ENCODE results near the gene KATNAL2.
"Not testable (repeated sequence)": the region's sequence is repeated elsewhere in the genome, so short reads cannot be mapped to it uniquely, and the experiment has no call there.

KATNAL2 gene

DNA sequence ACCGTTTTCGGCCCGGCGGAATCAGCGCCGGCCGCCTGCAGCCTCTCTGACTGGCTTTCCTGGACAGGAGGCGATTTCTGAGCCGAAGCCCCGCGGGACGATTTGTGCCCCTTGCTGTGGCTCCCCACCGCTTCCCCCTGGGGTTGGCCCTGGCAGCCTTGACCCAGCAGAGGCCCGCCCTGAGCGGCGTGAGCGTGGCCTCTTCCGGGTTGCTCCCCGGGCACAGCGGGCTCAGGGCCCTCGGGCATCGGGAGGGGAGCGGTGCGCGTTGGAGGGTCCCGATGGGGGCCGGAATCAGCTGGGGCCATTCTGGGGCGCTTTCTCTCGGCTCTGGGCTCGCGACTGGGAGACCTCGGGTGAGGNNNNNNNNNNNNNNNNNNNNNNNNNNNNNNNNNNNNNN, 52.1 kb downstream of the KATNAL2 start:
- not testable (repeated sequence) for DNase-seq (ENCODE audit: insufficient read length, low spot score); FAIRE-seq

DNA sequence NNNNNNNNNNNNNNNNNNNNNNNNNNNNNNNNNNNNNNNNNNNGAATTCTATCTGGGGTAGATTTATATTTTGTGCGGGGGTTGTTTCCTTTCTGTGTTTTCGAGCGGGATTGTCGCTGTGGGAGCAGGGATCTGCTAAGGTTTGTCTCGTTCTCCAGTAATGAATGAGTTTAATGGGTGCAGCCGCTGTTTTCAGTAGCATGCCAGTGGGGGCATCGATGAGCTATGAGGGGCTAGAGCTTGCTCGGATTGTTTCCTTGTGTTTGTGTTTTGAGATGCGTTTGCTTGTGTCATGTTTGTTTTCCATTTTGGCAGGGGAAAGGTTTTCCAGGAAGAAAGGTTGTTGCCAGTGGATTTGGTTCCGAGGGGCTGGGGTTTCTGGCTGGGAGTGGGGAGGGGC, 102.5 kb downstream of the KATNAL2 start:
- not testable (repeated sequence) for DNase-seq (ENCODE audit: insufficient read length, low spot score); FAIRE-seq

DNA sequence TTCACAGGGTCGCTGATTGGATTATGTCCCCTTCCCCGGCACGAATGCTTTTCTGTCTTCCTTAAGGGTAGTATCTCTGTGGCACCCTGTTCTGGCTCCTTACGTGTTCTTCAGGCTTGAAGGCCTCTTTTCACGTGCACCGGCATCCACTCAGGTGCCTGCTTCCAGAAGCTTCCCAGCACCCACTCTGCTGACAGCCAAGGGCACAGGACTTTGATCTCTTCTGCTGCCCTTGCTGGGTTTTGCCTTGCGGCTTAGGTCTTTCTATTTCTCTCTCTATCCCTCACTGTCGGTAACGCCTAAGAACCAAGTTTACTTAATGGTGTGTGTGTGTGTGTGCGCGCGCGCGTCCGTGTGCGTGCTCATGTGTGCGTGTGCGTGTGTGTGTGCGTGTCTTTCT, 103.4 kb downstream of the KATNAL2 start:
- not testable (repeated sequence) for DNase-seq (ENCODE audit: insufficient read length, low spot score); FAIRE-seq

DNA sequence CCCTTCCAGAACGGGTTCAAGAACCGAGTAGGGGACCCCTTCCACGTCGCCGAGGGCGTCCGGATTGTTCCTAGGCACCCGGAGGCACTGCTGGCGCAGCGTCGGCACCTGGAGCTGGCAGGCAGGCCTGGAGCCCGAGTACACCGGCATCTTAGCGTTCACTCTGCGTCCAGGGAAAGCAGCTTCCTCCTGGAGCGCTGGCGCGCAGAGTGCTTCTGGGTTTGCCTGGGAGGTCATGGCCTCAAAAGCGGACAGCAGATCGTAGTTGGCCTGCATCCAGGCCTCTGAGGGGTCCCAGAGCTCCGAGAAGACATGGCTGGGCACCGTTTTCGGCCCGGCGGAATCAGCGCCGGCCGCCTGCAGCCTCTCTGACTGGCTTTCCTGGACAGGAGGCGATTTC, 105.4 kb downstream of the KATNAL2 start:
- not testable (repeated sequence) for FAIRE-seq; DNase-seq (ENCODE audit: insufficient read length, low spot score)

DNA sequence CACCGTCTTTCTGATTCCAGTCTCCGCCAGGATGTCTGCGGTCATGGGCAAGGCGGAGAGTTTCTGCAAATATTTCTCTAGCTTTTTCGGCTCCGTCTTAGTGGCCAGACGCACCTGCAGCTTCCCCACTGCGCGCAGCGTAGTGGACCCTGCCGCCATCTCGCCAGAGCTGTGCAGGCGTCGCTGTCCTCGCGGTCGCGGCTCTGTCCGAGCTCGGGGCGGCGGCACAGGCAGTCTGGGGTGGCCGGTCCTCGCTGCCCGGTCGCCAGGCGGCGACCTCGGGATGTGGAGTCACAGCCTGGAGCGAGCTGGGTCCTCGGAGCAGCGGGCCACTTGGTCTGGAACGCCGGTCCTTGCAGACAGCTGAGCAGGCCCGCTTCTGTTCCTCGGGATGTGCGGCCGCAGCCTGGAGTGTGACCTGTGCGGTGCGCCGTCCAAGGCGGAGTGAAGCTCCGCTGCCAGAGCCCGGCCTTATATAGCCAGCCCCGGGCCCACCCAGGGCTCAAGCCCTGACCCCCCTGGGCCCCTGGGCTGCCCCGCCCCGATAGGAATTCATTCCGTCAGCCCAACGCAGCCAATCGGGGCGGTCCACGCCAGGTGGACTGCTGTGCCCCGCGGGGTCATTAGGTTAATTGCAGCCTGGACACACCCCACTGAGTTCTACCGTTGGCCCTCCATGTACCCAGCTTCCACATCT, 106.5 kb downstream of the KATNAL2 start:
- FAIRE-seq; DNase-seq (ENCODE audit: insufficient read length, low spot score): not testable (repeated sequence)

DNA sequence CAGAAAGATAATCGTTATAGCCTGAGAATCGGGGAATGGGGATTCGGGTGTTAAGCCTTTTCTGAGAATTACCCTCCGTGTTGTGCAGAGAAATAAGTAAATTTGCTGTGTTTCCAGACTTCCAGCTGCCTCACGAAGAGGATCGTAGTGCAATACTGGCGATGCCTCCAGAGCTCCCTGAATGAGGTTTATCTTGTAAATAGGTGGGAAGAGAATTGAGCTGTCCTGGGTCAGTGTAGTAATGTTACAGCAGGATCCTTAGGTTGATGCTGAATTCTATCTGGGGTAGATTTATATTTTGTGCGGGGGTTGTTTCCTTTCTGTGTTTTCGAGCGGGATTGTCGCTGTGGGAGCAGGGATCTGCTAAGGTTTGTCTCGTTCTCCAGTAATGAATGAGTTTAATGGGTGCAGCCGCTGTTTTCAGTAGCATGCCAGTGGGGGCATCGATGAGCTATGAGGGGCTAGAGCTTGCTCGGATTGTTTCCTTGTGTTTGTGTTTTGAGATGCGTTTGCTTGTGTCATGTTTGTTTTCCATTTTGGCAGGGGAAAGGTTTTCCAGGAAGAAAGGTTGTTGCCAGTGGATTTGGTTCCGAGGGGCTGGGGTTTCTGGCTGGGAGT, 108.3 kb downstream of the KATNAL2 start:
- FAIRE-seq, result not testable (repeated sequence)

DNA sequence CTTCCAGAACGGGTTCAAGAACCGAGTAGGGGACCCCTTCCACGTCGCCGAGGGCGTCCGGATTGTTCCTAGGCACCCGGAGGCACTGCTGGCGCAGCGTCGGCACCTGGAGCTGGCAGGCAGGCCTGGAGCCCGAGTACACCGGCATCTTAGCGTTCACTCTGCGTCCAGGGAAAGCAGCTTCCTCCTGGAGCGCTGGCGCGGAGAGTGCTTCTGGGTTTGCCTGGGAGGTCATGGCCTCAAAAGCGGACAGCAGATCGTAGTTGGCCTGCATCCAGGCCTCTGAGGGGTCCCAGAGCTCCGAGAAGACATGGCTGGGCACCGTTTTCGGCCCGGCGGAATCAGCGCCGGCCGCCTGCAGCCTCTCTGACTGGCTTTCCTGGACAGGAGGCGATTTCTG, 111.3 kb downstream of the KATNAL2 start:
- DNase-seq (ENCODE audit: insufficient read length, low spot score); FAIRE-seq: not testable (repeated sequence)

More for the DNA sequence above, 108.3 kb downstream of the KATNAL2 start:
- not testable (repeated sequence) for DNase-seq (ENCODE audit: insufficient read length, low spot score)

DNA sequence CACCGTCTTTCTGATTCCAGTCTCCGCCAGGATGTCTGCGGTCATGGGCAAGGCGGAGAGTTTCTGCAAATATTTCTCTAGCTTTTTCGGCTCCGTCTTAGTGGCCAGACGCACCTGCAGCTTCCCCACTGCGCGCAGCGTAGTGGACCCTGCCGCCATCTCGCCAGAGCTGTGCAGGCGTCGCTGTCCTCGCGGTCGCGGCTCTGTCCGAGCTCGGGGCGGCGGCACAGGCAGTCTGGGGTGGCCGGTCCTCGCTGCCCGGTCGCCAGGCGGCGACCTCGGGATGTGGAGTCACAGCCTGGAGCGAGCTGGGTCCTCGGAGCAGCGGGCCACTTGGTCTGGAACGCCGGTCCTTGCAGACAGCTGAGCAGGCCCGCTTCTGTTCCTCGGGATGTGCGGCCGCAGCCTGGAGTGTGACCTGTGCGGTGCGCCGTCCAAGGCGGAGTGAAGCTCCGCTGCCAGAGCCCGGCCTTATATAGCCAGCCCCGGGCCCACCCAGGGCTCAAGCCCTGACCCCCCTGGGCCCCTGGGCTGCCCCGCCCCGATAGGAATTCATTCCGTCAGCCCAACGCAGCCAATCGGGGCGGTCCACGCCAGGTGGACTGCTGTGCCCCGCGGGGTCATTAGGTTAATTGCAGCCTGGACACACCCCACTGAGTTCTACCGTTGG, 112.4 kb downstream of the KATNAL2 start:
- not testable (repeated sequence) for DNase-seq (ENCODE audit: insufficient read length, low spot score); FAIRE-seq

DNA sequence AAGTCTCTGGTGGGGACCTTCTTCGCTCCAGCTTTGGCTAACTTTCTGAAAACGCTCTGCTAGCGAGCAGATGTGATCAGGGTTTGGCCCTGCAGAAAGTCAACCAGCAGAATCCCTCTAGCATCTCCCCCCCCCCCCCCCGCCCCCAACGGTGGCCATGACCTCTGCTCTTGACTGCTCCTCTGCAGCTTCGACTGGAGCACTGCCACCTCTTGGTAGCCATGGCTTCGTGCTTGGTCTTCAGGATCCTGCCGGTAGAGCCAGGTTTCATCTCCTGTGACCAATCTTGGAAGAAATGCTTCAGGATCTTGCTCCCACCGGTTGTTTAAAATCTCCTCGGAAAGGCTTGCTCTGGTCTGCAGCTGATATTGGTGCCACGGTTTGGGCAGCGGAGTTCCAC, 113.5 kb downstream of the KATNAL2 start:
- not testable (repeated sequence) for FAIRE-seq; DNase-seq (ENCODE audit: insufficient read length, low spot score)

DNA sequence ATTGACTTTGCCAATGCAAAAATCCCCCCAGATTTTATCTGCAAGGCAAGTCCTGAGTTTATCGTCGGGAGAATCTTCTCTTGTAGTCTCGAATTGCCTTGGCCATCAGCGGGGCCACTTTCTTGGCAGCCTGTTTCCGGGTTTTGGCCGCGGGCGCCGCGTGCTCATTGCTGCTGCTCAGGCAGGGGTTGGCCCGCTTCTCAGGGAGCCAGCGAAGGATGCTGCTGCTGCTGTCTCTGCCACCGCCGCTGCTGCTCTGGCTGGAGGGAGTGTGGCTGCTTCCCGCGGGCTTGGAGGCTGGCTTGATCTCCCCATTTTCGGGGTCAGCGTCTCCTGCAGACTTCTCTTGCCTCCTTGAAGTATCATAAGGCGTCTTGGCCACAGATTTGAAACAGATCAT, 115.5 kb downstream of the KATNAL2 start:
- FAIRE-seq, result no peak
- TF ChIP-seq TAF1 (IDR thresholded peaks at IDR 0.05; ENCODE audit: low read depth, low read length) (no peak), POU2F2 (IDR thresholded peaks at IDR 0.05; ENCODE audit: low read depth, low read length) (no peak), POLR2AphosphoS5 (IDR thresholded peaks at IDR 0.05; ENCODE audit: low read depth, low read length) (no peak), PAX5 (IDR thresholded peaks at IDR 0.05; ENCODE audit: insufficient read depth, low read length, severe bottlenecking) (no peak), POLR2A (IDR thresholded peaks at IDR 0.05; ENCODE audit: low read depth, low read length) (no peak), SPI1 (IDR thresholded peaks at IDR 0.05; ENCODE audit: low read depth, low read length) (no peak)
- DNase-seq (ENCODE audit: insufficient read length, low spot score), result no peak

DNA sequence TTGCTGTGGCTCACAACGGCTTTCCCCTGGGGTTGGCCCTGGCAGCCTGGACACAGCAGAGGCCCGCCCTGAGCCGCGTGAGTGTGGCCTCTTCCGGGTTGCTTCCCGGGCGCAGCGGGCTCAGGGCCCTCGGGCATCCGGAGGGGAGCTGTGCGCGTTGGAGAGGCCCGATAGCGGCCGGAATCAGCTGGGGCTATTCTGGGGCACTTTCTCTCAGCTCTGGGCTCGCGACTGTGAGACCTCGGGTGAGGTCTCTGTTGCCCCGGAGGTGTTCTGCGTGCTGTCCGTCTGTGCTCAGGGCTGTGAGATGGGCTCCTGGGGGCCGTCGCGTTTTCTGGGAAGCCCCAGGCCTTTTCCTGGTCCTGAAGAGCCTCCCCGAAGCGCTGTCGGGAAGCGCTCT, 117.2 kb downstream of the KATNAL2 start:
- not testable (repeated sequence) for FAIRE-seq; DNase-seq (ENCODE audit: insufficient read length, low spot score)

DNA sequence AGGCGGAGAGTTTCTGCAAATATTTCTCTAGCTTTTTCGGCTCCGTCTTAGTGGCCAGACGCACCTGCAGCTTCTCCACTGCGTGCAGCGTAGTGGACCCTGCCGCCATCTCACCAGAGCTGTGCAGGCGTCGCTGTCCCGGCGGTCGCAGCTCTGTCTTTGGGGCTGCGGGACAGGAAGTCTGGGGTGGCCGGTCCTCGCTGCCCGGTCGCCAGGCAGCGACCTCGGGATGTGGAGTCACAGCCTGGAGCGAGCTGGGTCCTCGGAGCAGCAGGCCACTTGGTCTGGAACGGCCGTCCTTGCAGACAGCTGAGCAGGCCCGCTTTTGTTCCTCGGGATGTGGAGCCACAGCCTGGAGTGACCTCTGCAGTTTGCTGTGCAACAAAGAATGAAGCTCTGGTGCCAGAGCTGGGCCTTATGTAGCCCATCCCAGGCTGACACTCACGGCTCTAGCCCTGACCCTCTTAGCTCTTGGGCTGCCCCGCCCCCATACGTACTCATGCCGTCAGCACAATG, 117.8 kb downstream of the KATNAL2 start, which contains the start of gene ELOA2:
Gene ELOA2, minus strand, starts transcription at position 466 of the 516 bp plus-strand sequence. Its CDS starts 357 bp downstream, at position 109.
- no peak for FAIRE-seq
- TF ChIP-seq POU2F2 (IDR thresholded peaks at IDR 0.05; ENCODE audit: low read depth, low read length) (no peak), POLR2A (IDR thresholded peaks at IDR 0.05; ENCODE audit: low read depth, low read length) (no peak), POLR2AphosphoS5 (IDR thresholded peaks at IDR 0.05; ENCODE audit: low read depth, low read length) (no peak), SPI1 (IDR thresholded peaks at IDR 0.05; ENCODE audit: low read depth, low read length) (no peak), PAX5 (IDR thresholded peaks at IDR 0.05; ENCODE audit: insufficient read depth, low read length, severe bottlenecking) (no peak), TAF1 (IDR thresholded peaks at IDR 0.05; ENCODE audit: low read depth, low read length) (no peak)
- DNase-seq (ENCODE audit: insufficient read length, low spot score), result no peak
